Measurements from ENCODE around the gene FOLR1.

Gene FOLR1

GRCh38 chr11:72233773-72234513 is 42.0 kb downstream of the FOLR1 start:
- no peak overlapping the region for H3K27ac ChIP-seq (ENCODE audit: poor library complexity, severe bottlenecking)
- DNase-seq (ENCODE audit: low spot score) = no peak
- peaks cover 2% of the 10 kb centered on the region for H3K9me3 ChIP-seq (ENCODE audit: severe bottlenecking)
- ATAC-seq (ENCODE audit: low read depth) = no peak
- H3K4me3 ChIP-seq (ENCODE audit: severe bottlenecking) = no peak overlapping the region
- H3K36me3 ChIP-seq (ENCODE audit: low read depth) = peaks cover 90% of the 10 kb centered on the region
- TF ChIP-seq, protein P1, sequence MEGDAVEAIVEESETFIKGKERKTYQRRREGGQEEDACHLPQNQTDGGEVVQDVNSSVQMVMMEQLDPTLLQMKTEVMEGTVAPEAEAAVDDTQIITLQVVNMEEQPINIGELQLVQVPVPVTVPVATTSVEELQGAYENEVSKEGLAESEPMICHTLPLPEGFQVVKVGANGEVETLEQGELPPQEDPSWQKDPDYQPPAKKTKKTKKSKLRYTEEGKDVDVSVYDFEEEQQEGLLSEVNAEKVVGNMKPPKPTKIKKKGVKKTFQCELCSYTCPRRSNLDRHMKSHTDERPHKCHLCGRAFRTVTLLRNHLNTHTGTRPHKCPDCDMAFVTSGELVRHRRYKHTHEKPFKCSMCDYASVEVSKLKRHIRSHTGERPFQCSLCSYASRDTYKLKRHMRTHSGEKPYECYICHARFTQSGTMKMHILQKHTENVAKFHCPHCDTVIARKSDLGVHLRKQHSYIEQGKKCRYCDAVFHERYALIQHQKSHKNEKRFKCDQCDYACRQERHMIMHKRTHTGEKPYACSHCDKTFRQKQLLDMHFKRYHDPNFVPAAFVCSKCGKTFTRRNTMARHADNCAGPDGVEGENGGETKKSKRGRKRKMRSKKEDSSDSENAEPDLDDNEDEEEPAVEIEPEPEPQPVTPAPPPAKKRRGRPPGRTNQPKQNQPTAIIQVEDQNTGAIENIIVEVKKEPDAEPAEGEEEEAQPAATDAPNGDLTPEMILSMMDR (IDR thresholded peaks at IDR 0.05; ENCODE audit: poor library complexity, severe bottlenecking) = no peak
- H3K27me3 ChIP-seq (ENCODE audit: insufficient read depth, poor library complexity, severe bottlenecking) = no peaks in the 10 kb centered on the region
- H3K4me1 ChIP-seq (ENCODE audit: insufficient read depth, poor library complexity, severe bottlenecking) = no peaks in the 10 kb centered on the region

DNA sequence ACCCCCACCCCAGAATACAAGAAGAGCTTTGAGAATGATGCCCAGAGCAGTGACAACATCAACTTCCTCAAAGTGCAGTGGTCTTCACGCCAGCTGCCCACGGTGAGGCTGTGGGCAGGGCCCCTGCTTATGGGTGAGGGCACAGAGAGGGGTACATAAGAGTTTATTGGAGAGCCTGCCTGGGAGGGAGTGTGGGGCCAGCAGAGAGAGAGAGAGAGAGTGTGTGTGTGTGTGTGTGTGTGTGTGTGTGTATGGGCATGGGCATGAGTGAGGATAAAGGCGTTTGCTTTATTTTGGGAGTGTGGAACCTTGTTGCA is 42.5 kb downstream of the FOLR1 start:
- Histone ChIP-seq H3K27ac (ENCODE audit: poor library complexity, severe bottlenecking) (no peak overlapping the region), H3K9me3 (ENCODE audit: severe bottlenecking) (peaks cover under 1% of the 10 kb centered on the region), H3K4me1 (ENCODE audit: insufficient read depth, poor library complexity, severe bottlenecking) (no peaks in the 10 kb centered on the region), H3K27me3 (ENCODE audit: insufficient read depth, poor library complexity, severe bottlenecking) (no peaks in the 10 kb centered on the region), H3K36me3 (ENCODE audit: low read depth) (peaks cover 85% of the 10 kb centered on the region), H3K4me3 (ENCODE audit: severe bottlenecking) (no peak overlapping the region)
- TF ChIP-seq, protein P1 (IDR thresholded peaks at IDR 0.05; ENCODE audit: poor library complexity, severe bottlenecking) = no peak
- no peak for DNase-seq (ENCODE audit: low spot score)
- no peak for ATAC-seq (ENCODE audit: low read depth)

- ATAC-seq (ENCODE audit: low read depth) (no peak), DNase-seq (ENCODE audit: low spot score) (no peak)
- no peaks in the 10 kb centered on the region for H3K9me3 ChIP-seq (ENCODE audit: severe bottlenecking)
- H3K27me3 ChIP-seq (ENCODE audit: insufficient read depth, poor library complexity, severe bottlenecking) = no peaks in the 10 kb centered on the region
- no peak overlapping the region for H3K27ac ChIP-seq (ENCODE audit: poor library complexity, severe bottlenecking)
- peaks cover 81% of the 10 kb centered on the region for H3K36me3 ChIP-seq (ENCODE audit: low read depth)
- no peaks in the 10 kb centered on the region for H3K4me1 ChIP-seq (ENCODE audit: insufficient read depth, poor library complexity, severe bottlenecking)
- H3K4me3 ChIP-seq (ENCODE audit: severe bottlenecking) = no peak overlapping the region
- TF ChIP-seq, protein P1 (IDR thresholded peaks at IDR 0.05; ENCODE audit: poor library complexity, severe bottlenecking) = no peak
Measured at GRCh38 chr11:72234920-72235319, 43.0 kb downstream of the FOLR1 start.

DNA sequence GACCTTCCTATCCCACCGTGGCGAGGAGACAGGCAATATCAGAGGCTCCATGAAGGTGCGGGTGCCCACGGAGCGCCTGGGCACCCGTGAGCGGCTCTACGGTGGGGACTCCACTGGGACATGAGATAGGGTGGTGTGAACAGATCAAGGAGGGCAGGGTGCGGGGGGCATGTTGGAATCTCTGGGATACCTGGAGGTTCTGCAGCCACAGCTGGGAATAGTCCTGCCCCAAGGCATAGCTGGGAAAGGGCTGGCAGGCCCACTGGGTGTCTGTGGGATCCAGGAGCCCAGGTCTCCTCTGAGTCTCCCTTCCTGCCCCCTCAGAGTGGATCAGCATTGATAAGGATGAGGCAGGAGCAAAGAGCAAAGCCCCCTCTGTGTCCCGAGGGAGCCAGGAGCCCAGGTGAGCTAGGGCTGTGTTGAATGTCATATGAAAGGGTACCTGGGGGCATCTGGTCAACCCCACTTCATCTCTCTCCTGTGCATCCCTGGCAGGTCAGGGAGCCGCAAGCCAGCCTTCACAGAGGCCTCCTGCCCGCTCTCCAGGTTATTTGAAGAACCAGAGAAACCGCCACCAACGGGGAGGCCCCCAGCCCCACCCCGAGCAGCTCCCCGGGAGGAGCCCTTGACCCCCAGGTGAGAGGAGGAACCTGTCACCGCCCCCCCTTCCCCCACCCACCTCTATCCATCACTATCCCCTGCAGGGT is 43.6 kb downstream of the FOLR1 start:
- Histone ChIP-seq H3K4me3 (ENCODE audit: severe bottlenecking) (no peak overlapping the region), H3K4me1 (ENCODE audit: insufficient read depth, poor library complexity, severe bottlenecking) (no peaks in the 10 kb centered on the region), H3K9me3 (ENCODE audit: severe bottlenecking) (no peaks in the 10 kb centered on the region), H3K27ac (ENCODE audit: poor library complexity, severe bottlenecking) (no peak overlapping the region), H3K36me3 (ENCODE audit: low read depth) (peaks cover 75% of the 10 kb centered on the region), H3K27me3 (ENCODE audit: insufficient read depth, poor library complexity, severe bottlenecking) (peaks cover 5% of the 10 kb centered on the region)
- TF ChIP-seq, protein P1 (IDR thresholded peaks at IDR 0.05; ENCODE audit: poor library complexity, severe bottlenecking) = no peak
- ATAC-seq (ENCODE audit: low read depth) (no peak), DNase-seq (ENCODE audit: low spot score) (no peak)

Measured in RWPE2 (cell line).